Epidermal melanocyte (primary cell): Measurements from ENCODE around the gene TSEN54.

Experiments used
- DNase-seq: peaks from one replicate; pipeline ENCODE4 v3.0.0; 2011; ENCODE audit warnings: low spot score; ENCODE audit not compliant: insufficient read length

The TSEN54 gene

DNA sequence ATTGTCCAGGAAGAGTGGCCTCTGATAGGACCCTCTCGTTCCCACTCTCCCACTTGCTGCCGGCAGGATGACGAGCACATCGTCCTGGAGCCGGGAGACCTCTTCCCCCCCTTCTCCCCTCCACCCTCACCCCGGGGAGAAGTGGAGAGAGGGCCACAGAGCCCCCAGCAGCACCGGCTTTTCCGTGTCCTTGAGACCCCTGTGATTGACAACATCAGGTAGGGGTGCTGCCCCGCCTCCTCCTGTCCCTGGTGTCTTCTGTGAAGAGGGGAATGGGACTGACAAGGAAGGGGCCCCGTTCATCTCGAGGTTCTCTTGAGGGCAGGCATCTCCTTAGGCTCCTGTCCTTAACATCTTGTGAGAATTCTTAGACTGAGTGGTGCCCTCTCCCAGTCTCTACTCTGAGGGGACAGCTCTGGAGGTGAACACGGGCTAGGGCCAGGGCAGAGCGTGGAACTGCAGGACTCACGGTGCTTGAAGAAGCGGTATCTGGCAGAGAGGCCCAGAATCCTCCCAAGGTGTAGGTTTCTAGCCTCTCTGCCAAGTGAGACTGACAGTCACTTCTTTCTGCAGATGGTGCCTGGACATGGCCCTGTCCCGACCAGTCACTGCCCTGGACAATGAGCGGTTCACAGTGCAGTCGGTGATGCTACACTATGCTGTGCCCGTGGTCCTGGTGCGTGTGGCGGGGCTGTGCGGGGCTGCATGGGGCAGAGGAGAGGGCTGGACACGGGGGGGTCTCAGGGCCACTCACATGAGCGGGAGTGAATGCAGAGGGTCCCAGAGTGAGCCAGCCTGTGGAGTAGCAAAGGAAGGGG is 27.4 kb upstream of the TSEN54 start:
- no peak for DNase-seq

DNA sequence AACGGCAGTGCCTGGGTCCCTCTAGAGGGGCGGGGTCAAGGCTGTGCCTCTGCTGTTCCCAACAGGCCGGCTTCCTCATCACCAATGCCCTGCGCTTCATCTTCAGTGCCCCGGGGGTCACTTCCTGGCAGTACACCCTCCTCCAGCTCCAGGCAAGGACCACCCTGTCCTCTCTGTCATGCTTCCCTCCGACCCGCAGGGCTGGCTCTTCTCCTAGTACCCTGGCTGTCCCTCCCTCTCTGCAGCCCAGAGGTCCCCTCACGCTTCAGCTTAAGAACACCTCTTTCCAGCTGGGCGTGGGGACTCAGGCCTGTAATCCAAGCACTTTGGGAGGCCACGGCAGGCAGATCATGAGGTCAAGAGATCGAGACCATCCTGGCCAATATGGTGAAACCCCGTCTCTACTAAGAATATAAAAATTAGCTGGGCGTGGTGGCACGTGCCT is 26.8 kb upstream of the TSEN54 start:
- DNase-seq = no peak

DNA sequence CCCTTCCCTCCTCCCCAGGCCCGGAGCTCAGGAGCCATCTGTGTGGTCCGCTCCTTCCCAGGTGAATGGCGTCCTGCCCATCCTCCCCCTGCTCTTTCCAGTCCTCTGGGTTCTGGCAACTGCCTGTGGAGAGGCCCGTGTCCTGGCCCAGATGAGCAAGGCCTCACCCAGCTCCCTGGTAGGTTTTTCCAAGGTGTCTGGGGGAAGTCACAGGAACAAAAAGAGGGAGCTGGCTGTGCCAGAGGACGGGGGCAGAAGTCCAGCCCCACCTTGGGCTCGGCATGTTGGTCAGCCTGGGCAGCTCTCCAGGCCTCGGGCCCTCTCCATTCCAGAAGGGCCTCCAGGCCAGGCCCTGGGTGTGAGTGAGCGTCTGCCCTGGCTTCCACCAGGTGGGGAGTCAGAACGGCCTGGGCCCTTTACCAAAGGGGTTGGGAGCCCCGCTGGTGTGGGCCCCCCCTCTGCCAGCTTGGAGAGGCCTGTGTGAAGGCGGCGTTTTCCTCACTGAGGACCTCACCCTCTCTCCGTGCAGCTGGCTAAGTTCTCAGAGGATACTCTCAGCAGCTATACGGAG is 26.1 kb upstream of the TSEN54 start:
- DNase-seq = no peak

DNA sequence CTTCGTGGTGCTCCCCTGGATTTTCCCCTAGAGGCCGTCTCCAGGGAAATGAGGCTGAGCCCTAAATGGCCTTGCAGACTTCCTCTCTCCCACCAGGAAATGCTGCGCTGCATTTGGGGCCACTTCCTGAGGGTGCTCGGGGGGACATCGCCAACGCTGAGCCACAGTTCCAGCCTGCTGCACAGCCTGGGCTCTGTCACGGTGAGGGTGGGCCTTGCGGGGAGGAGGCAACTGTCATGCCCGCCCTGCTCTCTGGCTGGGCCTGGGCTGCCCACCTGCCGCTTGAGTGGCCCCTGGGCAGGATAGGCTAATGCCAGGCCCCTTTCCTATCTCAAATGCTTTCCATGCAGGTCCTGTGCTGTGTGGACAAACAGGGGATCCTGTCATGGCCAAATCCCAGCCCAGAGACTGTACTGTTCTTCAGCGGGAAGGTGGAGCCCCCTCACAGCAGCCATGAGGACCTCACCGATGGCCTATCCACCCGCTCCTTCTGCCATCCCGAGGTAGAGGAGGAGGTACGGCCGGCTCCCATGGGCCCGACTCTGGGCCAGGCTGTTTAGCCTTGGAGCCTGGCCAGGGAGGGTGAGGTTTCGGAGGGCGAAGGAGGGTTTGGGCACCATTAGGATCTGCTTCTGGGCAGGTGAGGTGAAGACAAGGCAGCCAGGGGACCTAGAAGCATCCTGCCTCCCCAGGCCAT is 25.2 kb upstream of the TSEN54 start:
- no peak for DNase-seq

DNA sequence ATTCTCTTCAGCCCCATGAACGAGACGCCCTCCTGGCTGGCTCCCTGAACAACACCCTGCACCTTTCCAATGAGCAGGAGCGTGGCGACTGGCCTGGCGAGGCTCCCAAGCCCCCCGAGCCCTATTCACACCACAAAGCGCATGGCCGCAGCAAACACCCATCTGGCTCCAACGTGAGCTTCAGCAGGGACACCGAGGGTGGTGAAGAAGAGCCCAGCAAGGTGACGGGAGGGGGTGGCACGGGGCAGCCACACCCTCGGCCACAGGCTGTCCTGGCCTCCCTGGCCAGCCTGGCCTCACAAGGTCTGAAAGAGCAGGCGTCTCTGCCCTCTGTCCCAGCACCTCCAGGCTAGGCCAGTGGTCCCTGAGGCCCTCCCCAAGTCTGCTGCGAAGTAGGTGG is 24.6 kb upstream of the TSEN54 start:
- no peak for DNase-seq

DNA sequence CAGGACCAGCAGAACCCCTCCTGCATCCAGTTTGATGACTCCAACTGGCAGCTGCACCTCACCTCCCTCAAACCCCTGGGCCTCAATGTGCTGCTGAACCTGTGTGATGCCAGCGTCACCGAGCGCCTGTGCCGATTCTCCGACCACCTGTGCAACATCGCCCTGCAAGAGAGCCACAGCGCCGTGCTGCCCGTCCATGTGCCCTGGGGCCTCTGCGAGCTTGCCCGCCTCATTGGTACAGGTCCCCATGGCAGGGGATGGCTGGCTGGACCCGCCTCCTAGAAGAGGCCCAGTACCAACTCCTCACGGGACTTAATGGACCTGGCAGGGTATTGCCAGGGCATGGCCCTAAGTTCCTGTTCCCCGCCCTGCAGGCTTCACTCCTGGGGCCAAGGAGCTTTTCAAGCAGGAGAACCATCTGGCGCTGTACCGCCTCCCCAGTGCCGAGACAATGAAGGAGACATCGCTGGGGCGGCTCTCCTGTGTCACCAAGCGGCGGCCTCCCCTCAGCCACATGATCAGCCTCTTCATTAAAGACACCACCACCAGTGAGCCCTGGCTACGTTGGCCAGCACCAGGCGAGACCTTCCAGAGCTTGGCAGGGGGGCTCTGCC is 23.7 kb upstream of the TSEN54 start:
- no peak for DNase-seq

DNA sequence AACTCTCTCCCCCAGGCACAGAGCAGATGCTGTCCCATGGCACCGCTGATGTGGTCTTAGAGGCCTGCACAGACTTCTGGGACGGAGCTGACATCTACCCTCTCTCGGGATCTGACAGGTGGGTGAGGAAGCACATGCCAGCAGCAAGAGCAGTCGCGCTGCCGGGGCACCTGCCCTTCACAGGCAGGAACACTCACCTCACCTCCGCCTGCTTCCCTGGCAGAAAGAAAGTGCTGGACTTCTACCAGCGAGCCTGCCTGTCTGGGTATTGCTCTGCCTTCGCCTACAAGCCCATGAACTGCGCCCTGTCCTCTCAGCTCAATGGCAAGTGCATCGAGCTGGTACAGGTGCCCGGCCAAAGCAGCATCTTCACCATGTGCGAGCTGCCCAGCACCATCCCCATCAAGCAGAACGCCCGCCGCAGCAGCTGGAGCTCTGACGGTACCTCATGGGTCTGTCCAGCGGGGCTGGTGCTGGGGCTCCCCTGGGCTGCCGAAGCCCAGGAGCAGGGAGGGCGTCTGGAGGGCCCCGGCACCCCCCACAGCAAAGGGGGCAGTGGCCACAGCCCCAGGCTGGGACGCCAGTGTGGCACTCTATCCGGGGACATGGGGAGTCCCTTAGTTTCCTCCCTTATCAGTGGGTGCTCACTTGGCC is 22.7 kb upstream of the TSEN54 start:
- DNase-seq = no peak

DNA sequence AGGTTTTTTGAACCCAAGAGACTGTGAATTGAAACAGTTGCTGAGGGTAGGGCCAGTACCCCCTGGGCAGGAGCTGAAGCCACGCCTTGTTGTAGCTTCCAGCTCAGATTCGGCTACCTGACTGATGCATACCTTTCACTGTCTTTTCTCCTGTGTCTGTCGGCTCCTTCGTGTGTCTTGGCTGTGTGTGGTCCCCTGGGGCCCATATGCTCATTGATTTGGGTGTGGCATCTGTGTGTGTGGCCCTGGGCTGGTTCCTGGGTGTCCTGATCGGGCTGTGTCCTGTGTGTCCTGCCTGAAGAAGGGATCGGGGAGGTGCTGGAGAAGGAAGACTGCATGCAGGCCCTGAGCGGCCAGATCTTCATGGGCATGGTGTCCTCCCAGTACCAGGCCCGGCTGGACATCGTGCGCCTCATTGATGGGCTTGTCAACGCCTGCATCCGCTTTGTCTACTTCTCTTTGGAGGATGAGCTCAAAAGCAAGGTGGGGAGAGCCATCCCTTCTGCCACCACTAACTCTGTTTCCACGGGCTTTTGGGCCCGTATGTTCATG is 21.9 kb upstream of the TSEN54 start:
- no peak for DNase-seq

DNA sequence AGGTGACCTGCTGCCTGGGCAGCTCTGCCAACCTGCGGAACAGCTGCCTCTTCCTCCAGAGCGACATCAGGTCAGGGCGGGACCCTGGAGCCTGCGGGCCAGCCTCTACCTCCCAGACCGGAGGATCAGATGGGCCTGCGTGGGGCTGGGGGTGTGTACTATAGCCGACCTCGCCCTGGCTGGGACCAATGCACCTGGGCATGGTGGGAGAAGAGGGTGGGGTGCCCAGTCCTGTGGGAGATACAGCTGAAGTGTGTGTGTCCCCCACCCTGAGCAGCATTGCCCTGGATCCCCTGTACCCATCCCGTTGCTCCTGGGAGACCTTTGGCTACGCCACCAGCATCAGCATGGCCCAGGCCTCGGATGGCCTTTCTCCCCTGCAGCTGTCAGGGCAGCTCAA is 20.3 kb upstream of the TSEN54 start:
- DNase-seq = no peak

DNA sequence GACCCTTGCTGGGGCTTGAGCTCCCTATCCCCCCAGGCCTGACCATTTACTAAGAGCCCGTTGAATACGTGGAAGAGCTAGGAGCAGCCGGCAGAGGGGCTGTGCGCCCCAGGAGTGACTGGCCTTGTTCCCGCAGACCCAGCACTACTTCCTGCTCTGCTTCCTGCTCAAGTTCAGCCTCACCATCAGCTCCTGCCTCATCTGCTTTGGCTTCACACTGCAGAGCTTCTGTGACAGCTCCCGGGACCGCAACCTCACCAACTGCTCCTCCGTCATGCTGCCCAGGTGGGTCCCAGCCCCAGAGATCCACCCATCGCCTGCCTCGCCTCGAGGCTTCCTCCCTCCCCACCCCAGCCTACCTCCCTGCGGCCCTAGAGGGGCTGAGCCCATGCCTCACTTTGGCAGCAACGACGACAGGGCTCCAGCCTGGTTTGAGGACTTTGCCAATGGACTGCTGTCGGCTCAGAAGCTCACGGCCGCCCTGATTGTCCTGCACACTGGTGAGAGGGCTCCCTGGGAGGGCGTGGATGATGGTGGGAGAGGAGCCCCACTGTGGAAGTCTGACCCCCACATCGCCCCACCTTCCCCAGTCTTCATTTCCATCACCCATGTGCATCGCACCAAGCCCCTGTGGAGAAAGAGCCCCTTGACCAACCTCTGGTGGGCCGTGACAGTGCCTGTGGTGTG is 18.1 kb upstream of the TSEN54 start:
- DNase-seq = no peak

DNA sequence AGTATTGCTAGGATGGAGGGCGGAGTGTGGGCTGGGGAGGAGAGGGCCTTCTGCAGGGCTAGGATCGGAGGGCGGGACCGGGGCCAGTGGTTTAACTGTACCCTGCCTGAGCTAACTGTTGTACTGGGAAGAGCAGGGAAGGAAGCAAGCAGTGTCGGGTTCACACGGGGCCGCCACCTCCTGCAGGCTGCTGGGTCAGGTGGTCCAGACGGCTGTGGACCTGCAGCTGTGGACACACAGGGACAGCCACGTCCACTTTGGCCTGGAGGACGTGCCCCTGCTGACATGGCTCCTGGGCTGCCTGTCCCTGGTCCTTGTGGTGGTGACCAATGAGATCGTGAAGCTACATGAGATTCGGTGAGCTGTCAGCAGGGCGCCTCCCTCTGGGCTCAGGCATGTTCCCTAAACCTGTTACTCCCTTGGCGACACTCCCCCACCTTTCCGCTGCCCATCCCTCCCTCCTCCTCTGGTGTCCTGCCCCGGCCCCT is 17.6 kb upstream of the TSEN54 start:
- no peak for DNase-seq

DNA sequence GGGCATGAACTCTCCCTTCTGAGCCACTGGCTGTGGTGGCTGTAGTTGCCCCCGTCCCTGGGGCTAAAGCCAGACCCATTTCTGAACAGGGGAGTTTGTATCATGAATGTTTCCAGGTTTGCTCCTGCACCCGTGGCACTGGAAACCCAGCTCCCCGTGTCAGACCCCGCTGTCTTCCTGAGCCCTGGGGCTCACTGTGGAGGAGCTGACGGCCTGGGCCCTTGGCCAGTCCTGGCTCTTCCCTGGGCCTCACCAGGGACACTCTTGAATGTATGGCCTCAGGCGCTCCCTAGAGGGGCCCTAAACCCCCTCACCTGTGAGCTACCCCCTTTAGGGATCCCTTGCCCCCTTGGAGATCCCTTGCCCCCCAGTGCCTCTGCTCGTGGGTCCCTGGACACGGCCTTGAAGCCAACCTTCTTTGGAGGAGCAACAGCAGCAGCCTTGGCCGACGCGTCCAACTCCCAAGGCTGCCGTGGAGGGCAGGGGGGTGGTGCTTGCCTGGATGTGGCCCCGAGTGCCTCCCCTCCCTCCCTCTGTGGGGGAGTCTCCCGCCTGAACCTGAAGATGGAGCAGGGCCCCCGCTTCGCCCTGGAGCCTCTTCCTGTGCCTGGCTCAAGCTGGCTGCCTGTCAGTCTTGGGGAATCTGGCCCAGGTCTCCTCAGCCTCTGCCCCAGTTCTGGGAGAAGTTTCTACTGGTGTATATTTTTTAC is 16.9 kb upstream of the TSEN54 start:
- no peak for DNase-seq

DNA sequence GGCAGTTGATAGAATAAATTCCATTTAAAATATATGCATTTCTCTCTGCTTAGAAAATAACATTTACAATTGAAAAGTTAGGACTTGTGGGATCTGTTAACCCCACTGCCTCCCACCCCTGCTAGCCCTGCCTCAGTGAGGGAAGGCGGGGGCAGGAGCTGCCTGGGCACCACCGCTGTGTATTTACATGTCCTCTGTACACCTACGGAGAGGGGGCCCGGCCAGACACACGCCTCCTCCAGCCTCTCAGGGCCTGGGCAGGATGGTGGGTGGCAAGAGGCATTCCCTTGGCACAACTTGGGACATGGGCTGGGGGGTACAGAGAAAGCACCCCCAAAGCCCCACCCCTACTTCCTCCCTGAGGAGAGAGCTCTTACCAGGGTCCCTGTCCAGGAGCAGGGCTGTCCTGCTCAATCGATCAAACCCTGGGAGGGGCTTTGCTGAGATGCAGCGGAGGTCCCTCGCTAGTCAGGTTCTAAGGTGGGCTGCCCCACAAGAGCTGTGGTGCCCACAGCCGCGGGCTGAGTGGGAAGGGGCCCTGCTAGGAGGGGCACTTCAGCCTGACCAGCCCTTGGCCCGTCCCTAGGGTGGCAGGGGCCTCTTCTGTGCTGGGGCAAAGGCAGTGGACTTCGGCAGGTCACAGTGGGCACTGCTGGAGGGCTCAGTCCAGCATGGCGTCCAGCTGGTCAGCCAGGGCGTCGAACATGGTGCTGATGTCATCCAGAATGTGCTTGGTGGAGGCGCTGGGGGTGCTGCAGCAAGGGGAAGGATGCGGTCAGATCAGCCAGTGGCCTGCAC is 15.7 kb upstream of the TSEN54 start:
- no peak for DNase-seq

DNA sequence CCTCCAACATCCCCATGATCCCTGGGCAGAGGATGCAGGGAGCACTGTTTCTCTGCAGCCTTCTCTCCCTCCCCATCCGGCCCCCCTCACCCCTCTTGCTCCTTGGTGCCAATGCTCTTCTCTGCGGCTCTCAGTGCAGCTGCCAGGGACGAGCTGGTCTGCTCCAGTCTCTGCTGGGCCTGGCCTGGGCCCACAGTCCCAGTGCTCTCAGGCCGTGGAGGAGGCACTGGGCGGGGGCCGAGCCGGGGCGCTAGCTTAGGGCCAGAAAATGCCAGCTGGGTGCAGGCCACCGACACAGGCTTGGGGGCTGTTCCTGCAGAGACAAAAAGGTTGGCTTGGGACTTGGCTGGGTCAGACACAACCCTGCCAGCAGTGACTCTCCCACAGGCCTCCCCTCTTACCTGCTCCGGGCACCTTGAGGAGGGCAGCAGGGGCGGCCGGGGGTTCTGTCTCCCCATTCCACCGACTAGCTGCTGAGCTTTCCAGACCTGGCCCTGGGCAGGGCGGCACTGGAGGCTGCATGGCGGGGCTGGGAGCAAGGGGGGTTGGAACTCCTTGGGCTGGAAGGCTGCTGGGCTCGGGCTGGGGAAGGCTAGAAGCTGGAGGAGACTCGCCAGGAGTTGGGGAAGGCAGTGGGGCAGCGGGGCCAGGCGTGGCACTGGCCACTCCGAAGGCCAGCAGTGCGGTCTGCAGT is 14.8 kb upstream of the TSEN54 start:
- no peak for DNase-seq

DNA sequence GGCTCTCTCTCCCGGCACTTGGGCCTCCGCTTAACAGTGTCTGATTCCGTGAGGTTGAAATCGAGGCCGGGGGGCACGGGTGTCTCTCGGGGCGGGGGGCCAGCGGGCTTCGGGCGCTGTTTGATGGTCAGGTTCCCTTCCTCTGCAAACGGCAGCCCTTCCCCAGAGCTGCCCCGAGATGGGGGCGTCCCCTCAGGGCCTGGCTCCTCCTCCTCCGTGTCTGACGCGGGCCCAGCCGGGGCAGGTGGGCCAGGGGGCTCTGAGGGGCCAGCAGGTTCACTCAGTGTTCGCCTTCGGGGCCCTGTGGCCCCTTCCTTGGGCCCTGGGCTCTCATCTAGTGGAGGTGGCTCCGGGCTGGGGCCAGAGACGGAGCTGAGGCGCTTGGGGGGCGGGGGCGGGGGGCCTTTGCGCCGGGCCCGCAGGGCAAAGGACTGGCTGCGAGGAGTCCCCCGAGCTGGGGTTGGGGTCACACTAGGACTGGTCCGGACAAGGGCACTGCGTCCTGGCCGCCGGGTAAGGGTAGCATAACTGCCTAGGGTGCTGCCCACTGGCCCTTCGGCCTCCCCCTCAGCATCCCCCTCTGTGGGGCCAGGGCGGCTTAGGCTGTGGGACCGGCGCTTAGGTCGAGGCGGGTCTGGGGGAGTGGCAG is 14.1 kb upstream of the TSEN54 start:
- no peak for DNase-seq

DNA sequence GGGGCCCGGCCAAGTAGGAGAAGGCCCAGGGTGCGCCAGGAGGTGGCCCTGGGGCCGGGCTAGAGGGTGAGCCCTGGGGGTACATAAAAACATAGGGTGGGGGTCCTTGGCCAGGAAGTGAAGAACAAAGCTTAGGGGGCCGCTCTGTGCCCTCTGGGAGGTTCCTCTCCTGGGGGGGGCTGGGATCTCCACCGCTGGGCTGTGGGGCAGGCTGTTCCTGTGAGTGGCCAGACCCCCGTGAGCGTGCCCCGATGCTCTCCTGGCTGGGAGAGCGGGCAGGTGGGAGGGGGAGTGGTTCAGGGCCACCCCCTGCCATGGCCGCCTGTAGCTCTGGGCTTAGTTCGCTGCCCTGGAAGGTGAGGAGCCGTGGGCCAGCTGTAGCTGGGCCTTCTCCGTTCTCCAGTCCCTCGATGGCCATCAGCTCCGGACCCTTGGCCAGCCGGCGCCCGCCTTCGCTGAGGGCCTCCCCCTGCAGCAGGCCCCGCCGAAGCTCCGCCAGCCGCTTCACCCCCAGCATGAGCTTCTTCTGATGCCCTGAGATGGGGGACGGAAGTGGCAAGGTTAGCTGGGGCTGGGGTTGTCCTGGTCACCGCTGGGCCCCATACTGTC is 13.5 kb upstream of the TSEN54 start:
- DNase-seq = no peak

DNA sequence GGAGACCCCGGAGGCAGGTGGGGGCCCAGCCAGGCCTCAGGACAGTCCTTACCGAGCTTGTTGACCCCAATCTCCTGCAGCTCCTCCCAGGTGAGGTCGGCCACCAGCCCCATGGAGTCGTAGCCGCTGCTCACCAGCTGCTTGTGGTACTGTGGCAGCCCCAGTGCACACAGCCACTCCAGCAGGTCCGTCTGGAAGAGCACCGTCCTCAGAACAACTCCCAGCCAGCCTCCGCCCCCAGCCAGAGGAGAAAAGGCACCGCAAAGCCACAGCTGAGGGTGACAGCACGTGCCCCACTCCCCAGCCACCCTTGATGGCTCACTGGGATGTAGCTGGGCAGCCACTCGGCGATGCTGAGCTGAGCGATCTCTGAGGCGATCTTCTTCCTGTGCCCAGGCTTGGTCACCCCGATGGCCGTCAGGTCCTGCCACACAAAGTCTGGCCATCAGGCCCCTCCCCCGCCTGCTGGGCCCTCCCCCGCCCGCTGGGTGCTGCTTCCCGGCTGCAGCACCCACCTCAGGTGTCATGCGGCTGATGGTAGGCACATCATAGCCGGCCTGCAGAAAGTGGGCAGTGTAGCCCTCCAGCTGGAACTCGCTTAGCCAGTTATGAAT is 12.9 kb upstream of the TSEN54 start:
- no peak for DNase-seq
